CD4-positive, alpha-beta memory T cell (primary cell): ENCODE data around the gene XPR1. TPM values are rescaled to one million over a fixed set of nuclear protein-coding genes. Genes with fewer than 3 reads are reported as not detected.

ENCODE experiments used
- CTCF ChIA-PET: fragments of 350-600 bp; sonication (Branson Sonifier 250); formaldehyde crosslinking; loops from one replicate; lab custom pipeline; 2021; ENCODE audit warnings: inconsistent platforms; ENCODE audit not compliant: partially characterized antibody; lab: Charles Lee
- POLR2A ChIA-PET: fragments of 350-600 bp; sonication (Branson Sonifier 250); formaldehyde crosslinking; loops from one replicate; lab custom pipeline; 2021; ENCODE audit not compliant: partially characterized antibody; lab: Charles Lee
- DNase-seq, 5 donors: peaks; one replicate each; pipeline versions ENCODE4 v3.0.0 to v3.0.0-alpha.2; 2020 to 2022; ENCODE audit warnings: mixed read lengths in 1 of 5
- H3K27ac ChIP-seq: one replicate; pipeline ENCODE4 v1.7.0; 2013; ENCODE audit warnings: low read depth, low read length
- H3K27me3 ChIP-seq: 2 replicates; pipeline ENCODE4 v1.7.0; 2013; ENCODE audit warnings: mild to moderate bottlenecking, low read length, moderate library complexity; ENCODE audit not compliant: insufficient read depth
- H3K36me3 ChIP-seq: 2 replicates; pipeline ENCODE4 v1.7.0; 2013; ENCODE audit warnings: mild to moderate bottlenecking, low read length, moderate library complexity; ENCODE audit not compliant: insufficient read depth
- H3K4me1 ChIP-seq: 2 replicates; pipeline ENCODE4 v1.7.0; 2013; ENCODE audit warnings: mild to moderate bottlenecking, low read length, moderate library complexity; ENCODE audit not compliant: insufficient read depth
- H3K4me3 ChIP-seq, 2 donors: one replicate each; pipeline ENCODE4 v1.7.0; 2013; ENCODE audit warnings: low read length in 2 of 2, mild to moderate bottlenecking in 1 of 2
- H3K9me3 ChIP-seq, 2 donors: one replicate each; pipeline ENCODE4 v1.7.0; 2013; ENCODE audit warnings: low read length in 2 of 2, control low read depth in 1 of 2; ENCODE audit not compliant: control insufficient read depth in 1 of 2
- H3K27ac Mint-ChIP-seq, 7 donors: one replicate each; pipeline ENCODE4 v1.8.0; 2020 to 2021; ENCODE audit warnings: mixed read lengths in 7 of 7, mild to moderate bottlenecking in 6 of 7, inconsistent platforms in 3 of 7, moderate library complexity in 3 of 7
- H3K27me3 Mint-ChIP-seq, 2 donors: one replicate each; pipeline ENCODE4 v1.8.0; 2020 to 2021; ENCODE audit warnings: mixed read lengths in 2 of 2
- H3K36me3 Mint-ChIP-seq, 2 donors: one replicate each; pipeline ENCODE4 v1.8.0; 2020 to 2021; ENCODE audit warnings: mixed read lengths in 2 of 2, inconsistent platforms in 1 of 2, mild to moderate bottlenecking in 1 of 2
- H3K4me1 Mint-ChIP-seq, 4 donors: one replicate each; pipeline ENCODE4 v1.8.0; 2020 to 2021; ENCODE audit warnings: mixed read lengths in 4 of 4, mild to moderate bottlenecking in 1 of 4
- H3K4me3 Mint-ChIP-seq, 8 donors: one replicate each; pipeline ENCODE4 v1.8.0; 2020 to 2021; ENCODE audit warnings: mixed read lengths in 8 of 8, mild to moderate bottlenecking in 7 of 8, moderate library complexity in 6 of 8, inconsistent platforms in 3 of 8
- H3K9me3 Mint-ChIP-seq, 8 donors: one replicate each; pipeline ENCODE4 v1.8.0; 2020 to 2021; ENCODE audit warnings: mixed read lengths in 8 of 8, mild to moderate bottlenecking in 5 of 8, inconsistent platforms in 3 of 8, moderate library complexity in 1 of 8
- intact Hi-C: fragments of 100-400 bp; cut with micrococcal nuclease; formaldehyde crosslinking; loops from one replicate; pipeline ENCODE4 v1.15.1; 2023
- polyA plus RNA-seq, 2 donors: library from polyadenylated mRNA; unstranded; fragments of 300-500 nt; fragmentation: Illumina TruSeq; gene quantifications; one replicate each; pipeline ENCODE4 v1.2.3, GENCODE V29; 2021
- total RNA-seq, 2 experiments: library from RNA; stranded (reverse); gene quantifications; one replicate each; pipeline ENCODE4 v1.2.3, GENCODE V29; 2021

XPR1 gene
- total and polyA plus RNA-seq, 4 experiments from 2014 or later: 6.5 to 17.0 (median 12.6) TPM

- H3K4me1 ChIP-seq: no peaks in the 10 kb centered on the region
- H3K27ac ChIP-seq: no peak overlapping the region
- no peaks in the 10 kb centered on the region for H3K9me3 ChIP-seq
- H3K27ac Mint-ChIP-seq: no peak overlapping the region
- peaks cover 0 to 3% of the 10 kb centered on the region in 2 donors for H3K27me3 Mint-ChIP-seq
- ChIA-PET CTCF (no interaction called here), POLR2A (no interaction called here)
- intact Hi-C loops: no loop called here
- no peaks in the 10 kb centered on the region for H3K36me3 ChIP-seq
- no peaks in the 10 kb centered on the region for H3K9me3 Mint-ChIP-seq
- H3K4me1 Mint-ChIP-seq: peaks cover 0 to 5% (median 0%) of the 10 kb centered on the region in 4 donors
- no peak overlapping the region for H3K4me3 ChIP-seq
- H3K4me3 Mint-ChIP-seq: no peak overlapping the region
- H3K36me3 Mint-ChIP-seq: no peaks in the 10 kb centered on the region
- DNase-seq: no peak
- no peaks in the 10 kb centered on the region for H3K27me3 ChIP-seq
Observed at GRCh38 chr1:180935326-180936109, 303.7 kb downstream of the XPR1 start.

GRCh38 chr1:180936110-180937011 lies 304.5 kb downstream of the XPR1 start:
- Mint-ChIP-seq H3K27ac (no peak overlapping the region), H3K36me3 (no peaks in the 10 kb centered on the region), H3K4me1 (peaks cover 0 to 5% (median 0%) of the 10 kb centered on the region in 4 donors), H3K9me3 (no peaks in the 10 kb centered on the region), H3K27me3 (peaks cover 0 to 3% of the 10 kb centered on the region in 2 donors), H3K4me3 (no peak overlapping the region)
- ChIA-PET CTCF (no interaction called here), POLR2A (no interaction called here)
- no peak overlapping the region for H3K27ac ChIP-seq
- DNase-seq: no peak
- H3K4me3 ChIP-seq: no peak overlapping the region
- H3K27me3 ChIP-seq: no peaks in the 10 kb centered on the region
- H3K9me3 ChIP-seq: no peaks in the 10 kb centered on the region
- H3K36me3 ChIP-seq: no peaks in the 10 kb centered on the region
- intact Hi-C loops: no loop called here
- no peaks in the 10 kb centered on the region for H3K4me1 ChIP-seq

- CTCF ChIA-PET: no interaction called here
- peaks cover 0 to 3% of the 10 kb centered on the region in 2 donors for H3K27me3 Mint-ChIP-seq
Observed at GRCh38 chr1:180937012-180937372, 305.2 kb downstream of the XPR1 start.

GRCh38 chr1:180937624-180938225 lies 305.9 kb downstream of the XPR1 start:
- ChIA-PET CTCF (no interaction called here), POLR2A (no interaction called here)
- no peaks in the 10 kb centered on the region for H3K4me1 ChIP-seq
- Mint-ChIP-seq H3K27ac (peak overlapping the region in 1 of 7 donors; percentile 29), H3K4me1 (peaks cover 0 to 5% (median 0%) of the 10 kb centered on the region in 4 donors), H3K27me3 (peaks cover 0 to 3% of the 10 kb centered on the region in 2 donors), H3K36me3 (no peaks in the 10 kb centered on the region), H3K9me3 (no peaks in the 10 kb centered on the region), H3K4me3 (no peak overlapping the region)
- DNase-seq: no peak
- no peaks in the 10 kb centered on the region for H3K36me3 ChIP-seq
- intact Hi-C loops: no loop called here
- H3K27me3 ChIP-seq: no peaks in the 10 kb centered on the region
- H3K4me3 ChIP-seq: no peak overlapping the region
- no peaks in the 10 kb centered on the region for H3K9me3 ChIP-seq
- no peak overlapping the region for H3K27ac ChIP-seq

More at GRCh38 chr1:180937012-180937372, 305.2 kb downstream of the XPR1 start:
- Mint-ChIP-seq H3K4me3 (no peak overlapping the region), H3K4me1 (peaks cover 0 to 5% (median 0%) of the 10 kb centered on the region in 4 donors), H3K27ac (no peak overlapping the region), H3K36me3 (no peaks in the 10 kb centered on the region), H3K9me3 (no peaks in the 10 kb centered on the region)
- Histone ChIP-seq H3K4me1 (no peaks in the 10 kb centered on the region), H3K27ac (no peak overlapping the region), H3K9me3 (no peaks in the 10 kb centered on the region), H3K4me3 (no peak overlapping the region), H3K36me3 (no peaks in the 10 kb centered on the region), H3K27me3 (no peaks in the 10 kb centered on the region)
- POLR2A ChIA-PET: no interaction called here
- no peak for DNase-seq
- intact Hi-C loops: no loop called here

- H3K27ac Mint-ChIP-seq: peak overlapping the region in 1 of 7 donors; percentile 9
- DNase-seq: no peak
Observed at GRCh38 chr1:180939073-180939710, 307.4 kb downstream of the XPR1 start.

GRCh38 chr1:180939711-180940103 lies 307.9 kb downstream of the XPR1 start:
- ChIA-PET POLR2A (no interaction called here), CTCF (no interaction called here)
- intact Hi-C loops: no loop called here
- peaks cover 0 to 3% (median 0%) of the 10 kb centered on the region in 4 donors for H3K4me1 Mint-ChIP-seq
- no peaks in the 10 kb centered on the region for H3K36me3 Mint-ChIP-seq
- no peaks in the 10 kb centered on the region for H3K9me3 Mint-ChIP-seq
- H3K4me3 Mint-ChIP-seq: no peak overlapping the region
- Histone ChIP-seq H3K9me3 (no peaks in the 10 kb centered on the region), H3K4me3 (no peak overlapping the region), H3K4me1 (no peaks in the 10 kb centered on the region), H3K27me3 (no peaks in the 10 kb centered on the region), H3K27ac (no peak overlapping the region), H3K36me3 (no peaks in the 10 kb centered on the region)
- DNase-seq: no peak
- H3K27ac Mint-ChIP-seq: no peak overlapping the region
- peaks cover 0 to 3% of the 10 kb centered on the region in 2 donors for H3K27me3 Mint-ChIP-seq

More at GRCh38 chr1:180939073-180939710, 307.4 kb downstream of the XPR1 start:
- POLR2A ChIA-PET: no interaction called here
- Mint-ChIP-seq H3K36me3 (no peaks in the 10 kb centered on the region), H3K27me3 (peaks cover 0 to 3% of the 10 kb centered on the region in 2 donors), H3K4me3 (no peak overlapping the region), H3K9me3 (no peaks in the 10 kb centered on the region), H3K4me1 (peaks cover 0 to 5% (median 0%) of the 10 kb centered on the region in 4 donors)
- no peak overlapping the region for H3K4me3 ChIP-seq
- intact Hi-C loops: no loop called here
- H3K27ac ChIP-seq: no peak overlapping the region
- no peaks in the 10 kb centered on the region for H3K36me3 ChIP-seq
- H3K9me3 ChIP-seq: no peaks in the 10 kb centered on the region
- H3K27me3 ChIP-seq: no peaks in the 10 kb centered on the region
- CTCF ChIA-PET: no interaction called here
- no peaks in the 10 kb centered on the region for H3K4me1 ChIP-seq
